Activated CD8-positive, alpha-beta memory T cell treated with anti-CD3 and anti-CD28 coated beads for 1 hour (primary cell): Measurements from ENCODE around the gene TPSB2.
"Not testable (repeated sequence)": the region's sequence is repeated elsewhere in the genome, so short reads cannot be mapped to it uniquely, and the experiment has no call there.

ENCODE experiments used
- DNase-seq, 2 donors: peaks; one replicate each; pipeline ENCODE4 v3.0.0-alpha.2; 2020; ENCODE audit warnings: low read depth in 1 of 2; ENCODE audit errors: extremely low read depth in 1 of 2

Gene TPSB2

GRCh38 chr16:1230084-1230470, at the start of gene TPSB2:
TPSB2 (minus strand) TSS chr16:1230184; CDS start chr16:1229951, 233 bp downstream.
- DNase-seq, result not testable (repeated sequence)

- DNase-seq, result no peak
Observed at GRCh38 chr16:1279081-1279944, 49.3 kb upstream of the TPSB2 start.

- no peak for DNase-seq
Observed at GRCh38 chr16:1278477-1278876, 48.5 kb upstream of the TPSB2 start.

- no peak for DNase-seq
Observed at GRCh38 chr16:1277617-1278282, 47.8 kb upstream of the TPSB2 start.

DNA sequence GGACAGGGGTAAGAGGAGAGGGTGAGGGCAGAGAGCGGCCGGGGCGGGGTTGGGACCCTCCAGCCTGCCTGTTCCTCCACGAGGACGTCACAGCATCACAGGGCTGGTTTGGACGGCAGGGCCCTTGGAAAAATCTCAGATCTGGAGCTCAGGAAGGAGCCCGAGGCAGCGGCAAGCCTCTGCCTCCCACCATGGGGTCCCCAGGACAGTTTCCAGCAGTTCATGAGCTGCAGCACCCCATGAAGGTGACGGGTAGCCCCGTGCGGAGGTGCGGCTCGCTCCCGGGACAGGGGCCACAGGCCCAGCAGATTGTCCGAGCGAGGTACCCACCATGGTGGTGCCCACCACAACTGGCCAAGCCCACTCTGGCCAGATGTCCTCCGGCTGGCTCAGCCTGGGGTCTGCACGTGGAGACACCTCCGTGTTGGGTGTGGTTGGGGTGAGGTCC, 47.2 kb upstream of the TPSB2 start:
- DNase-seq, result no peak

- DNase-seq, result no peak
Observed at GRCh38 chr16:1276580-1276878, 46.5 kb upstream of the TPSB2 start.

DNA sequence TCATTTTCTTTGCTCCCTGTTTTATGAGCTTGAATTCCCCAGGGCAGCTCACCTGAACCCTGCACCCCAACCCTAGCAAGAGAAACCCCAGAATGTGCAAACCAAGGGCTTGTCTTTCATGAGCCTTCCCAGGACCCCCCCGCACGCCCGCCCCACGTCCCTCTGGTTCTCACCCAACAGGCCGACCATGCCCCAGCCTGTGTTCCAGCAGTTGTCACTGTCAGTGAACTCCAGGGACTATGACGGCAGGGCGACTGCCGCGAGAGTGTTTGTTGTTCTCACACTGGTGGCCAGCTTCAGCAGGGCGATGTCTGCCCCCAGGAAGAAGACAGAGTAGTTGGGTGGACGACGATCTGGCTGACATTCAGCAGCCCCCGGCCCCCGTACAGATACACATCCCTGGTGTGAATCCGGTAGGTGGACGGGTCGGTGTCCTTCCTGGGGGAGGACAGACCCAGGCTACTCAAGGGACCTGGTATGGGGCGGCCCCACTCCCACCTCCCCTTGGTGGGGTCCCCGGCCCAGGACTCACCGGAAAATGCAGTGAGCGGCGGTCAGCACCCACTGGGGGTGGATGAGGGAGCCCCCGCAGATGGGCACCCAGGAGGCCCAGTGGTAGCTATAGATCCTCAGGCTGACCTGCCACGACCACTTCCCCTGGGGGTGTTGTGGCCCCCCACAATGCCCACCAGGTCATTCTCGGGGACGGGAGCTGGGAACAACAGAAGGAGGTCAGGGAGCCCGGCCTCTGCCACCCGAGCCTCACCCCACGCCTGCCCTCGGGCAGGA, 46.0 kb upstream of the TPSB2 start:
- no peak for DNase-seq

DNA sequence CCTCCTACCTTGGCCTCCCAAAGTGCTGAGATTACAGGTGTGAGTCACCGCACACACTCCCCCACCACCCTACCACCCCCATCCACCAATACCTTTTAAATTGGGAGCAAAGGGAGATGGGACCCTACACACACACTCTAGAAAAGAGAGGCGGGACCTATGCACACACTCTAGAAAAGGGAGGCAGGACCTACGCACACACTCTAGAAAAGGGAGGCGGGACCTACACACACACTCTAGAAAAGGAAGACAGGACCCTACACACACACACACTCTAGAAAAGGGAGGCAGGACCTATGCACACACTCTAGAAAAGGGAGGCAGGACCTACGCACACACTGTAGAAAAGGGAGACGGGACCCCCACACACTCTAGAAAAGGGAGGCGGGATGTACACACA, 44.8 kb upstream of the TPSB2 start:
- DNase-seq, result no peak

GRCh38 chr16:1273816-1274215, 43.8 kb upstream of the TPSB2 start:
- no peak for DNase-seq

DNA sequence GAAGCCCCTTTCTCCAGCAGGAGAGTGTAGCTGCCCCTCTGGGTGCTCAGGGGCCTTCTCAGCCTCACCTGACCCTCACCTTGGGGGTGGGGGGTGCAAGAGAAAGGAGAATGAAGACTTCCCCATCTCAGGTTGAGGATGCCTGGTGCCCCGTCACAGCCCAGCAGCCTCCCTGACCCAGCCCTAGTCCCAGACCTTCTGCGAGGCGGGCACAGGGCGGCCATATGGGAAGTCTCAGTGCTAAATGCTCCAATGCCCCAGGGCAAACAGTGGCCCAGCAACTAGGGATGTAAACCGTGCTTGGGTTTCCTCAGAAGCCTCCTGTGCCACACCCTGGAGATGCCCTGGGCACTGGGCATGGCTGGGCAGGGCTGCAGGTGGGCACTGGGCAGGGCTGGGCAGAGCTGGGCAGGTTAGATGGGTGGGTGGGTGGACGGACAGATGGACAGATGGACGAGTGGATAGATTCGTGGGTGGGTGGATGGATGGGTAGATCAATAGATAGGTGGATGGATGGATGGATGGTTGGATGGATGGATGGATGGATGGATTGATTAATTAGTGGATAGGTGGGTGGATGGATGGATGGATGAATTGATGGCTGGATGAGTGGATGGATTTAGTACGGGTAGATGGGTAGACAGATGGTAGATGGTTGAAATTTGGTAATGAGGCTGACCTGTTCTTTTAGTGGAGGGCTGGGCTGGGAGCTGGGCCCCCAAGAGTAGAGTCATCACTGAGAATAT, 42.6 kb upstream of the TPSB2 start:
- no peak for DNase-seq

GRCh38 chr16:1271724-1272413, 41.9 kb upstream of the TPSB2 start:
- DNase-seq, result not testable (repeated sequence)

- no peak for DNase-seq
Observed at GRCh38 chr16:1271380-1271723, 41.4 kb upstream of the TPSB2 start.

GRCh38 chr16:1269418-1269817, 39.4 kb upstream of the TPSB2 start:
- not testable (repeated sequence) for DNase-seq

GRCh38 chr16:1265826-1266225, 35.8 kb upstream of the TPSB2 start:
- no peak for DNase-seq

DNA sequence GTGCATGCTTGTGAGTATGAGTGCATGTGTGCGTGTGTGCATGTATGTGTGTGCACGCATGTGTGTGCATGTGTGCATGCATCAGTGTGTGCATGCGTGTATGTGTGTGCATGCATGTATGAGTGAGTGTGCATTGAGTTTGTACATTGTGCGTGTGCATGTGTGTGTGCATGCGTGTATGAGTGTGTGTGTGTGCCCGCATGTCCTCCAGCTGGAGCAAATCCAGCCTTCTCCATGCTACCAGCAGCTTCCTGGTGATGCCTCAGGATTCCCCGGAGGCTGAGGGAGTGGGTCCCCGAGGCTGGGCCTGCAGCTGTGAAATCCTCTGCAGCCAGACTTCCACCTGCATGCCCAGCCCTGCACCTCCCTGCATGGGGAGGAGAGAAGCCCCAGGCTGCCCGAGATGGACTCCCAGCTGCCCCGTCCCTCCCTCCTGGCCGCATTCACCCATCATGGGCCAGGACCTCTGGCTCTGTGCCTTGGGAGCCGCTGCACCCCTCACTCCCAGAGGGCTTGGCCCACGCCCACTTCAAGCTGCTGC, 35.2 kb upstream of the TPSB2 start:
- DNase-seq, result no peak

DNA sequence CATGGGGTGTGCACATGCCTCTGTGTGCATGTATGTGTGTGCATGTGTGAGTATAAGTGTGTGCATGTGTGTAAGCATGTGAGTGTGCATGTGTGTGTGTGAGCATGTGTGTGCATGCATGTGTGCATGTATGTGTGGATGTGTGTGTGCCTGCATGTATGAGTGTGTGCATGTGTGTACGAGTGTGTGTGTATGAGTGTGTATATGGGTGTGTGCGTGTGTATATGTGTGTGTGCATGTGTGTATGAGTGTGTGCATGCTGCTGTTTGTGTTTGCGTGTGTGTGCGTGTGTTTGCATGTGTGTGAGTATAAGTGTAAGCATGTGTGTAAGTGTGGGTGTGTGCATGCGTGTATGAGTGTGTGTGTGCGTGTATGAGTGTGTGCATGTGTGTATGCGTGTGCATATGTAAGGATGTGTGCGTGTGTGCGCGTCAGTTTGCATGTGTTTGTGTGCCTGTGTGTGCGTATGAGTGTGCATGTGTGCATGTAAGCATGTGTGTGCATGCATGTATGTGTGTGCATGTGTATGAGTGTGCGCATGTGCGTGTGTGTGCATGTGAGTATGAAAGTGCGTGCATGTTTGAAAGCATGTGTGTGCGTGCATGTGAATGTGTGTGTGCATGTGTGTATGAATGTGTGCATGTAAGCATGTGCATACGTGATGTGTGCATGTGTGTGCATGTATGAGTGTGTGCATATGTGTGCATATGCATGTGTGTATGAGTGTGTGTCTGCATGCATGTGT, 34.5 kb upstream of the TPSB2 start:
- DNase-seq, result no peak

GRCh38 chr16:1263591-1264344, 33.8 kb upstream of the TPSB2 start:
- no peak for DNase-seq

- no peak for DNase-seq
Observed at GRCh38 chr16:1262846-1263221, 32.9 kb upstream of the TPSB2 start.
